ENCODE results near the gene NR3C1.

NR3C1 gene

GRCh38 chr5:143403593-143404415, at the start of gene NR3C1:
Gene NR3C1 (minus strand): TSS chr5:143403686. CDS start chr5:143400839, 2,847 bp downstream.
- no peak for FAIRE-seq

DNA sequence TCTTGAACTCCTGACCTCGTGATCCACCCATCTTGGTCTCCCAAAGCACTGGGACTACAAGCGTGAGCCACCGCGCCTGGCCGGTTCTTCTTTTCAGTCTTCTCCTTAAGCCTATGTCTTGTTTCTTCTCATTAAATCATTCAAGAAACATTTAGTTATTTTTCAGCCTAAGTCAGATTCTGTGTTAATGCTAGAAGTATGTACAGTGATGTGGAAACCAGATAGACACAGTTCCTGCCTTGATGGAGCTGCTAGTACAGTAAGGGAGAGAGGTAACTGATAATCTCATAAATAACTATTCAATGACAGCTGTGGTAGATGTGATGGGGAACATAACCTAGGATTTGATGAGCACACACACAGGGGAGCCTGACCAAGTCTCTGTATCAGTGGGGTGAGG, 46.3 kb upstream of the NR3C1 start:
- no peak for FAIRE-seq

DNA sequence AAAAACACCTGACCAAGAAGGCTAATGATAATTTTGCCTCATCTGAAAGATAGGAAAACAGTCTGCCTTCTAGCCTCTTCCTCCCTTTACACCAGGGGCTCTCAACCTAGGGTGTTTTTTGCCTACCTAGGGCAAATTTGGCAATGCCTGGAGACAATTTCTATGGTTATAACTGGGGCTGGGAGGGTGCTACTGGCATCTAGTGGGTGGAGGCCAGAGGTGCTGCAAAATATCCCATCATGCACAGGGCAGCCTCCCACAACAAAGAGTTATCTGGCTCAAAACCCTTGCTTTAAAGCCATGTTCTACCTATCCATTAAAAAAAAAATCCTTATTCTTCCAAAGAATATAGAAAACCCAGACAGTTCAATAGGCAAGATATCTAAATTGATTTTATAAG, 45.0 kb upstream of the NR3C1 start:
- FAIRE-seq = no peak

DNA sequence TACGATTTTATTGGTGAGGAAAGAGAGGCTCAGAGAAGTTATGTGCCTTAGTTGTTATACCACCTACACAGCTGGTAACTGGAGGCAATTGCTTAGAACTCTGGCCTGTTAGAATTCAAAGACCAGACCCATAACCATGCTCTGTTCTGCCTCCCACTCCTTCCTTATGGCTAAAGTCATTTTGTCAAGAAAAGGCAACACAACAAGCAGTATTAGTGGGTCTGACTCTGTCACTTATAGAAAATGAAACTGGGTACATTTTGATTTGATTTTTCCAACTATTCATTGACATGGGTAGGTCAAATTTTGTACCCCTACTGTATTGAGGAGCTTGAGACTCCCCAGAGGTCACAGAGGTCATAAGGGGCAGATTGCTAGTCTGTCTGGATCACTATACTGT, 44.5 kb upstream of the NR3C1 start:
- no peak for FAIRE-seq

DNA sequence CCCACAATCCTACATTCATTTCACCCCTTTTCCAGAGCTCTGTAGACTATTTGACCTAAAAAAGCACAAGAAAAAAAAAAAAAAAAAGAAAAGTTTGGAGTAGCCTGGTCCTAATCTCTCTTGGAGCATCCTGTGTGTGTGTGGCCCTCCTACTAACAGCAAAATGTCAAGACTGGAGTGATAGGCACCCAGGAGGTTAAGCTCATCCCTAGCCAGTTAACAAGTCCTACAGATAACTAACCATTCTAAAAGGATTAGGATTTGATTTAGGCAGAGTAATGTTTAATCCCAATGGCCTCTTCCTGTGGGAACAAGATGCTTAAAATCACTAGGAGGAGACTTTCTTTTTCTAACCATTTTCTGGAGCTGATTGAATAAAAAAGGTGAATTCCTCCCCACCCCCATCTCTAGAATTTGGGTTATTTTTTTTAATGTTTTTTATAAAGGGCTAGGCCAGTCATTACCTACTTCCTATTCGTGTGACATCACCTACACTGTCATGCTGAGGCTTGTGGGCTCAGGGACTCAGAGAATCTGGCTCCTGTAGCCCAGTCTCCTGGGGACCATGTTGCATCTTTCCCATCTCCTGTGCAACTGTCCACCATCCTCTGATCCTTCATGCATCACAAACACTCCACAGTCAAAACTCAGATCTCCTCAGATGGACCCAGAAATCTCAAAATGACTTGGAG, 43.2 kb upstream of the NR3C1 start:
- FAIRE-seq = no peak

- no peak for FAIRE-seq
These were observed 42.3 kb upstream of the NR3C1 start for GRCh38 chr5:143445776-143446175.

DNA sequence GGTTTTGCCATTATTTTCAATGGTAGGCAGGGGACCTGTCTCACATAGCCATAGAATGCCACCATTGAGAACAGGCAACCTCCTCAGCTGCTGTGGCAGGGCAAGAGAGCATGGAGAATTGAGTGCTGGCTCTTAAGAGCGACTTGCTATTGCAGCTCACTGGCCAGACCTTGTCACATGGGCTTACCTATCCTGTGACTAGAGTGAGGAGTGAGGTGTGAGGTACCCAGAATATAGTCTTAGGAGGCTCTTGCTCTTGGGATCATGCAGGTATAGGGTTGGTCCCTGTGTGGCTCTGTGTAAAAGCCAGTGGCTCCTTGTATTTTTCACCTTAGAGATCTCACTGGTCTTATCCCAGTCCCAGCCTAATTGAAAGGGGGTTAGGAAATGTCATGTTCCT, 39.8 kb upstream of the NR3C1 start:
- FAIRE-seq = no peak

DNA sequence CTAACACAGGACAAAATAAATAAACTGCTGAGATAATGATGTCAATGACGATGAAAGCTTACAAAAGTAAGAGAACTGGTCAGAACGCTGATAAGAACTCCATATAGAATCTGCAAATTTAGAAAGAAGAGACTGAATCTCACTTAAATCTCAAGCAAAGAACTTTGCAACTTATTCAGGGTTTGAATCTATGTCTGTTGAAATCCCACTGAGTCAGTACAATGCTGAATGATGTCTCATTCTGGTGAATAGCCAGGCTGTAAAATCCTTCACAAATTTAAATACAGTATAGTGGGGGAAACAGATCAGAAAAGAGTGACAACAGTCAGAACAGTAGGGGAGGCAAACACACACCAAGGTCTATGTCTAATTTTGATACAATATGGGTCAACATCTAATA, 38.9 kb upstream of the NR3C1 start:
- no peak for FAIRE-seq

- FAIRE-seq = no peak
These were observed 37.1 kb upstream of the NR3C1 start for GRCh38 chr5:143440448-143441115.

DNA sequence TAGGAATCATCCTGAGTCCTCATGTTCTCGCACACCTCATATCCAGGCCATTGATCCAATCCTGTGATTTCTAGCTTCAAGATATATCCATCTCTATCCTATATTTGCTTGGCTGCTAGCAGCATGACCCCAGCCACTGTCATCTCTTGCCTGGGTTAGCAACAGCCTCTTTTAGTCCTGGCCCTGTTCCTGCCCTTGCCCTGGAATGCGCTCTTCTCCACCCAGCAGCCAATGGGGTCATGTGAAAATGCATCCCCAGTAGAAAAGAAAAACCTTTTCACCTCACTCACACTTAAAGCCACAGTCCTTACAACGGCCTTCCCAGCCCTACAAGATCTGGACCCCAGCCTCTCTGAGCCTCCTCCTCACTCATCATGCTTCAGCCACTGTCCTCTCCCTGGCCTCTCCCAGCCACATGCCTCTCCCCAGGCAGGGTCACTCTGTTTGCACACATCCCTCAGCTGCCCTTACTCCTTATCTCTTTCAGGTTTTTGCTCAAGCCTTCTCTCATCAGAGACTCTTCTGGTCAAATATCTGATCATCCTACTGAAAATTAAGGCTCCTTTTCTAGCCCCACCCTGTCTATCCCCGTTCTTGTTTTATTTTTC, 34.3 kb upstream of the NR3C1 start:
- FAIRE-seq = no peak

DNA sequence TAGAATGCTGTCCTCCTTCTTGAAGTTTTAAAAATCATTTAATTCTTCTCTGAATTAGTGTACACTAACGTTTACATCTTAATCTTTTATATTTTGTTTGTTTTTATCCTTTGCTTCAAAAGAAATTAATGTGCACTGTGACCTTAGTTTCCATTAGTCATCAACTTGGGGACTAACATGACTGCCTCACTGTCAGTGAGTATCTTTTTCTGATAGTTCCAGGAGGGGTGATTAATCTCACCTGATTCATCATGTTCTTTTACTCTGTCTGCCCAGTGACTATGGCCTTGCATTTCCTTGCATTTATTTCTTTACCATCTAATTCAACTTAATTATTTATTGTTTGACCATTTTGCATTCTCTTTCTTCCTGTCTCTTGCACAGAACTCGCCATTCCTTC, 33.4 kb upstream of the NR3C1 start:
- FAIRE-seq = no peak

DNA sequence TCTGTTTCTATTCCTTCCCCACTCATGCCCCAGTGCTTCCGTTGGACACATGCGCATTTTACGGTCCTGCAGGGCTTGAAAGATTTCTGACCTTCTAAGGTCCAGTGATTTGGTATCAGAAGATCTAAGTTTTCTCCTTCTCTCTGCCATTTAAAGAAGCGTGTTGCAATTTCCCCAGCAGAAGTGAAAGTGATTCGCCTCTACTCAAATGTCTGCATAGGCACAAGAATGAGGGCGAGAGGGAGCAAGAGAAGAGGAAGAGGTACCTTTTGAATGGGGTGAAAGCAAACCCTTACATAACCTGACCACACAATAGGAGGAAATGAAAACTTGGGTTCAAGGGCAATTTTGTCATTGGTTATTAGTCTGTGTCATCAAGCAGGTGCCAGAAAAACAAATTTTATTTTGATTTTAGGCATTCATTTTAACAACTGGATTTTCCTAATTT, 31.7 kb upstream of the NR3C1 start:
- FAIRE-seq = no peak

DNA sequence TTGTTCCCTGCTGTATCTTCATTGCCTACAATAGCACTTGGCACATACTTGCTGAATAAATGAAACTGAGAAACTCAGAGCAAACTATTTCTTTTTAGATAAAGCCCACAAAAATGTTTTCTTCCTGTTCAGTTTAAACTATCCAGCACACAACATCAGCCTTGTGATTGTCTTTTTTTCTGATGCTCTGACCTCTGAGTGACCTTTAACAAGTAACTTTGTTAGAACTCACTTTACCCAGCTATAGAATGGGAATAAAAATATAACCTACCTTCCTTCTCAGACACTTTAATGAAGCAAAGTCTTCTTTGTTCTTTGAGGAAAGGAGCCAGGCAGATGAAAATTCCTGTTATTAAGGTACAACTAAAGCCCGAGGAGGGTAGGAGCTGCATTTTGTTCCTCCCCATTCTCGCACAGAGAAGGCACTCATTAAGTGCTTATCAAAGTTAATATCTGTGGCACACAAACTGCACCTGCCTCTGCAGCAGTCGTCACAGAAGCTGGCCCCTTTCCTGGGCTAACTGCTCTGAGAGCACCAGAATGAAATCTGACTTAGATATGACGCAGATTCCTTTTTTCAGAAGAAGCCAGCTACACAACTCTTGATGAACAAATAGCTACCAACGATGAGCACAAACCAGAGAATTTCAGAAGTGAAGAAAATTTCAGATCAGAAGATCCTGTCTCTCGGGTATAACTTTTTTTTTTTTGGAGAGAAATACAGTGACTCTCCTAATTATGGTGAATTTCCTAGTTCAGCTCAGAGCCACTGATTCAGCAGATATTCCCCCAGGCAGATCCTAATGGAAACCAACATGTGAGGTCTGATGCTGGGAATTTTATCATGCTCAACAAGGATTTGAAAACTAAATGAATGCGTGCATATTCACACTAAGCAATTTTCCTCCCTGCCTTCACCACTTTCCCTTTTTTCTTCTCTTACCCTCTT, 31.0 kb upstream of the NR3C1 start:
- no peak for FAIRE-seq

- no peak for FAIRE-seq
These were observed 30.2 kb upstream of the NR3C1 start for GRCh38 chr5:143433670-143434069.

DNA sequence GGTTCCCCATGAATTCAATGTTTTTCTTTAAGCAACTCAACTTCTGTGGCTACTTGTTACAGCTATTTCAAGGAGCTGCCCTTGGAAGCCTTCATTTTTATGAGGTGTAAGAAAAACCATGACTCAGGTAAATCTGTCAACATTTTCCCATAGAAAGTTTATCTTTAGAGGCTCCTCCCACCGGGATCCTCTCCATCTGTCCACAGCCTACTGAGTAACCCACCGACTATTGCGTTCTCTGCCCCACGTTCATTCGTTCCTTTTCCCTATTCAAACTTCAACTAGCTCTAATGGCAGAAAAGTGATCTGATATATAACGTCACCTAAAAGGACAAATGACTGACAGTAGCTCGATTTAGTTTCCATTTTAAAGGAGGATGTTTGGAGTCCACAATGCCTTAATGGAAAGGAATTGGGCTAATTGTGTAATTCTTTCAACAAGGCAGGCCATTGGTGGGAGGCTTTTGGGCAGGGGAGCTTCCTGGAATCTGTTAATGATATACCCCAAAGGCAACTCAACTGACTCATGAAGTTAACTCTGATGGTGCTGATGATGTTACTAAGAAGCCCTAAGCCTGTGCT, 29.3 kb upstream of the NR3C1 start:
- no peak for FAIRE-seq

DNA sequence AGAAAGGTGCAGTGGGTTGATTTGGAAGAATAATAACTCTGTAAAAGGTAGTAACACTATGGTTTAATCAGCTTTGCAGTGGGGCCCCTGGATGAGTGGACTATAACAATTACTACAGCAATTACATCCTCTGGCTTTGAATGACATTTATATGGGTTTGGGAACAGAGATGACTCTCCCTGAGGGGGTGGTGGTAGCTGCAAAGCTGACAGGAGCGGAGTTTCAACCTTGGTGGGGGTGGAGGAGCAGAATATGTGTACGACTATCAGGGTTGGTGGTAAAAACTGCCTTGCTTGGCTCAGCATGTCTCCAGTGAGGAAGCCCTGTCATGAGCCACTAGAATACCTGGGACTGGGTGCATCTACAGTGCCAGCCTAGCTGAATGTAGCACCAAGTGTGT, 28.3 kb upstream of the NR3C1 start:
- no peak for FAIRE-seq

GRCh38 chr5:143428738-143429420, 25.4 kb upstream of the NR3C1 start:
- FAIRE-seq = no peak

DNA sequence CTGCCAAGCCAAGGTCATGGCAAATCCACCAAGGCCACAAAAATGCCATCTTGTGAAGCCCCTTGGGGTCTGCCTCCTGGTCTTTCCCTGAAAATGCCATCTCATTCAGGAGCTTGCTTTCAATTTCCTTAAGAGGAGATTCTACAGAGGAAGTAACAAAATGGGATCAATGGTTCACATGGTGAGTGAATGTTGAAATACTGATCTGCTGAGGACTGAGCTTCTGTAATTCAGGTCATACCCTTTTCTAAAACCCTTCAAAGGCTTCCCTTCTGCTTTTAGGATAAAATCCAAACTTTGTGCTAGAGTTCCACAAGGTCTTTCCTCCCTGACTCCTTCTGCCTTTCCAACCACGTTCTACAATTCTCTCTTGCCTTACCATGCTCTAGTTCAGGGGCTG, 24.7 kb upstream of the NR3C1 start:
- no peak for FAIRE-seq

DNA sequence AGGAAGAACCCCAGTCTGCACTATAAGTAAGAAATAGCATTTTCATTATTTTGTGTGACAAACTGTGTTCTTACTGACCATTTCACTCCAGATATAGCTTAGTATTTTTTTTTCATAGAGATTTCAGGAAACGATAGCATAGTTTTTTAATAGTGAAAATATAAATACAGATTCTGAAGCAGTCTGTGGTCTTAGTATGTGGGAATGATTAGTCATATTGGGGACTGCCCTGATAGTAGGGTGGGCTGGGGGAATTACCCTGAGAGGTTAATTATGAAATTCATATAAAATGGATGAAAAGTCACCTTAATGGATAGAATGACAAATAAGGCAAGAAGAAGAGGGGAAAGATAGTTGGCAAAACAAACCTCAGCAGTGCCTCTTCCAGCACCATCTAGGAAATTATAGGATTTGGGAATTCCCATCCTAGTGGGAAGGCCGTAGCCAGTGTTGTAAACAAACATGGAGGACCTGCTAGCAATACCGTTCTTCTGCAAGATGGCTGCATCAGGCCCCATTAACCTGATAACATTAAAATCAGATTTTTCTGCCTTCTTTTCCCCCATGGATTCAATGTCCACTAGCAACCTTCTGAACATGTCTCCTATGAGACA, 23.7 kb upstream of the NR3C1 start:
- no peak for FAIRE-seq

DNA sequence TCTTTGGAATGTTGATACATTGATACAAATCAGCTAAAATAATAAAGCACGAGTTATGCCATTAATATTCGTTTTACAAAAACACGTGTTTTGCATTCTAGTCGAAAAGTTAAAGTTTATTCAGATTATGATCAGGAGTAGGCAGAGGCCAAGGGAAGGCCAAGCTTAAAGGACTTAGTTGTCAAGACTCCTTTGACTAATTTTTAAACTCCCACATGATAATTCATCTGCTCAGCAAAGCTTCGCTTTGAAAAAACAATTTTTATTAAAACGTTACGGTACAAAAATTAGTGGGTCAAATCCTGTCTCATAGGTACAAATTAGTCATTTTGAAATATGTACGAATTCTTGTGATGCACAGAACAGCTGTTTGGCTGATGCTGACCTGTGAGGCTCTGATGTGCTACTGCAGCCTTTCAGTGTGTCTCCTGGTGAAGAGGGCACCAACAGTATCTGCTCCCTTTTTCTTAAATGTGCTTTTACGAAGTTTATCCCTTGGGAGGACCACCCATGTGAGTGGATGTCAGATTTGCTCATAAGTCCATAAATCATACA, 23.0 kb upstream of the NR3C1 start:
- no peak for FAIRE-seq

All from TTC549 (cell line).